CD4-positive, alpha-beta T cell treated with Interferon gamma for 1 hour (primary cell): ENCODE results near the gene BICC1.

Experiments used
- DNase-seq: peaks from one replicate; pipeline ENCODE4 v3.0.0-alpha.2; 2020

The BICC1 gene

GRCh38 chr10:58660575-58661255 lies 148.0 kb downstream of the BICC1 start:
- no peak for DNase-seq

GRCh38 chr10:58661336-58661735 lies 148.7 kb downstream of the BICC1 start:
- DNase-seq = no peak

GRCh38 chr10:58661902-58662301 lies 149.2 kb downstream of the BICC1 start:
- DNase-seq = no peak

- no peak for DNase-seq
These were observed 149.6 kb downstream of the BICC1 start for GRCh38 chr10:58662314-58662713.

- no peak for DNase-seq
These were observed 152.7 kb downstream of the BICC1 start for GRCh38 chr10:58665361-58665760.

GRCh38 chr10:58666024-58666423 lies 153.4 kb downstream of the BICC1 start:
- no peak for DNase-seq

GRCh38 chr10:58667658-58668310 lies 155.1 kb downstream of the BICC1 start:
- DNase-seq = no peak

- no peak for DNase-seq
These were observed 160.2 kb downstream of the BICC1 start for GRCh38 chr10:58672845-58673244.

GRCh38 chr10:58674251-58674650 lies 161.6 kb downstream of the BICC1 start:
- no peak for DNase-seq

GRCh38 chr10:58675321-58675720 lies 162.6 kb downstream of the BICC1 start:
- no peak for DNase-seq

- no peak for DNase-seq
These were observed 178.9 kb downstream of the BICC1 start for GRCh38 chr10:58691528-58691927.

- no peak for DNase-seq
These were observed 181.2 kb downstream of the BICC1 start for GRCh38 chr10:58693919-58694318.

GRCh38 chr10:58695022-58695421 lies 182.3 kb downstream of the BICC1 start:
- no peak for DNase-seq

- DNase-seq = no peak
These were observed 184.1 kb downstream of the BICC1 start for GRCh38 chr10:58696736-58697135.

- no peak for DNase-seq
These were observed 185.0 kb downstream of the BICC1 start for GRCh38 chr10:58697691-58698090.

- DNase-seq = no peak
These were observed 186.2 kb downstream of the BICC1 start for GRCh38 chr10:58698777-58699356.

- DNase-seq = no peak
These were observed 187.9 kb downstream of the BICC1 start for GRCh38 chr10:58700591-58700990.

GRCh38 chr10:58701405-58702135 lies 188.9 kb downstream of the BICC1 start:
- DNase-seq = no peak

- no peak for DNase-seq
These were observed 191.6 kb downstream of the BICC1 start for GRCh38 chr10:58704226-58704625.

GRCh38 chr10:58704671-58705141 lies 192.0 kb downstream of the BICC1 start:
- no peak for DNase-seq

GRCh38 chr10:58706836-58707235 lies 194.2 kb downstream of the BICC1 start:
- no peak for DNase-seq

GRCh38 chr10:58712141-58712540 lies 199.5 kb downstream of the BICC1 start:
- DNase-seq = no peak

GRCh38 chr10:58712982-58713381 lies 200.3 kb downstream of the BICC1 start:
- DNase-seq = no peak

GRCh38 chr10:58714409-58714808 lies 201.7 kb downstream of the BICC1 start:
- DNase-seq = no peak
